Mucosa of stomach (tissue), 1 donor: ENCODE results near the gene KLHL33.

Source experiments
- H3K27me3 ChIP-seq: one replicate; pipeline ENCODE4 v1.7.0; 2013; ENCODE audit warnings: mild to moderate bottlenecking, low read length; ENCODE audit not compliant: control insufficient read depth, insufficient read depth
- H3K36me3 ChIP-seq: one replicate; pipeline ENCODE4 v1.7.0; 2013; ENCODE audit warnings: low read length; ENCODE audit not compliant: control insufficient read depth, insufficient read depth
- H3K4me1 ChIP-seq: one replicate; pipeline ENCODE4 v1.7.0; 2013; ENCODE audit warnings: mild to moderate bottlenecking, low read length; ENCODE audit not compliant: control insufficient read depth, insufficient read depth
- H3K4me3 ChIP-seq: one replicate; pipeline ENCODE4 v1.7.0; 2013; ENCODE audit warnings: low read length
- H3K9ac ChIP-seq: one replicate; pipeline ENCODE4 v1.7.0; 2013; ENCODE audit warnings: mild to moderate bottlenecking, low read length, moderate library complexity
- H3K9me3 ChIP-seq: one replicate; pipeline ENCODE4 v1.7.0; 2013; ENCODE audit warnings: mild to moderate bottlenecking, low read length, moderate library complexity; ENCODE audit not compliant: control insufficient read depth
- donor health status: Pancreatic carcinoma.

KLHL33 gene

GRCh38 chr14:20400965-20401593 is 34.9 kb downstream of the KLHL33 start:
- Histone ChIP-seq H3K4me3 (no peak overlapping the region), H3K4me1 (peaks cover 10% of the 10 kb centered on the region), H3K36me3 (peaks cover 13% of the 10 kb centered on the region), H3K9me3 (no peaks in the 10 kb centered on the region), H3K27me3 (no peaks in the 10 kb centered on the region), H3K9ac (no peak overlapping the region)

GRCh38 chr14:20400589-20400964 is 35.4 kb downstream of the KLHL33 start:
- no peaks in the 10 kb centered on the region for H3K9me3 ChIP-seq
- H3K36me3 ChIP-seq = peaks cover 12% of the 10 kb centered on the region
- peaks cover 10% of the 10 kb centered on the region for H3K4me1 ChIP-seq
- H3K27me3 ChIP-seq = no peaks in the 10 kb centered on the region
- no peak overlapping the region for H3K9ac ChIP-seq
- no peak overlapping the region for H3K4me3 ChIP-seq

GRCh38 chr14:20397511-20397910 is 38.5 kb downstream of the KLHL33 start:
- Histone ChIP-seq H3K9ac (no peak overlapping the region), H3K36me3 (peaks cover 6% of the 10 kb centered on the region), H3K9me3 (no peaks in the 10 kb centered on the region), H3K27me3 (no peaks in the 10 kb centered on the region), H3K4me1 (peaks cover 10% of the 10 kb centered on the region), H3K4me3 (no peak overlapping the region)

- H3K4me1 ChIP-seq = peaks cover 4% of the 10 kb centered on the region
- H3K9ac ChIP-seq = no peak overlapping the region
- H3K27me3 ChIP-seq = no peaks in the 10 kb centered on the region
- no peaks in the 10 kb centered on the region for H3K9me3 ChIP-seq
- H3K36me3 ChIP-seq = peaks cover 18% of the 10 kb centered on the region
- no peak overlapping the region for H3K4me3 ChIP-seq
Observed at GRCh38 chr14:20391505-20391904, 44.5 kb downstream of the KLHL33 start.

- Histone ChIP-seq H3K9me3 (no peaks in the 10 kb centered on the region), H3K9ac (no peak overlapping the region), H3K27me3 (no peaks in the 10 kb centered on the region), H3K4me1 (peaks cover 4% of the 10 kb centered on the region), H3K4me3 (no peak overlapping the region), H3K36me3 (peaks cover 37% of the 10 kb centered on the region)
Observed at GRCh38 chr14:20388159-20388558, 47.8 kb downstream of the KLHL33 start.

- H3K36me3 ChIP-seq = peaks cover 42% of the 10 kb centered on the region
- no peak overlapping the region for H3K9ac ChIP-seq
- H3K4me3 ChIP-seq = no peak overlapping the region
- no peaks in the 10 kb centered on the region for H3K9me3 ChIP-seq
- no peaks in the 10 kb centered on the region for H3K27me3 ChIP-seq
- H3K4me1 ChIP-seq = peaks cover 4% of the 10 kb centered on the region
Observed at GRCh38 chr14:20387576-20387975, 48.4 kb downstream of the KLHL33 start.

- Histone ChIP-seq H3K4me3 (no peak overlapping the region), H3K9me3 (no peaks in the 10 kb centered on the region), H3K36me3 (peaks cover 52% of the 10 kb centered on the region), H3K4me1 (no peaks in the 10 kb centered on the region), H3K27me3 (no peaks in the 10 kb centered on the region), H3K9ac (no peak overlapping the region)
Observed at GRCh38 chr14:20386276-20386855, 49.6 kb downstream of the KLHL33 start.

- Histone ChIP-seq H3K4me3 (no peak overlapping the region), H3K27me3 (no peaks in the 10 kb centered on the region), H3K9ac (no peak overlapping the region), H3K36me3 (peaks cover 48% of the 10 kb centered on the region), H3K4me1 (peaks cover 12% of the 10 kb centered on the region), H3K9me3 (no peaks in the 10 kb centered on the region)
Observed at GRCh38 chr14:20384886-20385285, 51.1 kb downstream of the KLHL33 start.

- H3K27me3 ChIP-seq = no peaks in the 10 kb centered on the region
- H3K36me3 ChIP-seq = peaks cover 48% of the 10 kb centered on the region
Observed at GRCh38 chr14:20384321-20384720, 51.6 kb downstream of the KLHL33 start.

GRCh38 chr14:20383636-20384035 is 52.3 kb downstream of the KLHL33 start:
- H3K36me3 ChIP-seq = peaks cover 49% of the 10 kb centered on the region
- no peaks in the 10 kb centered on the region for H3K27me3 ChIP-seq
- H3K4me1 ChIP-seq = peaks cover 14% of the 10 kb centered on the region
- no peak overlapping the region for H3K4me3 ChIP-seq
- no peak overlapping the region for H3K9ac ChIP-seq
- H3K9me3 ChIP-seq = no peaks in the 10 kb centered on the region

More at GRCh38 chr14:20384321-20384720, 51.6 kb downstream of the KLHL33 start:
- Histone ChIP-seq H3K4me1 (peaks cover 14% of the 10 kb centered on the region), H3K9me3 (no peaks in the 10 kb centered on the region), H3K4me3 (no peak overlapping the region), H3K9ac (no peak overlapping the region)

- peaks cover 14% of the 10 kb centered on the region for H3K4me1 ChIP-seq
- peaks cover 53% of the 10 kb centered on the region for H3K36me3 ChIP-seq
Observed at GRCh38 chr14:20383032-20383431, 52.9 kb downstream of the KLHL33 start.

GRCh38 chr14:20382526-20382925 is 53.4 kb downstream of the KLHL33 start:
- H3K4me1 ChIP-seq = peaks cover 14% of the 10 kb centered on the region
- no peaks in the 10 kb centered on the region for H3K9me3 ChIP-seq
- H3K4me3 ChIP-seq = no peak overlapping the region
- no peaks in the 10 kb centered on the region for H3K27me3 ChIP-seq
- no peak overlapping the region for H3K9ac ChIP-seq
- H3K36me3 ChIP-seq = peaks cover 52% of the 10 kb centered on the region

More at GRCh38 chr14:20383032-20383431, 52.9 kb downstream of the KLHL33 start:
- no peak overlapping the region for H3K4me3 ChIP-seq
- H3K9ac ChIP-seq = no peak overlapping the region
- no peaks in the 10 kb centered on the region for H3K9me3 ChIP-seq
- H3K27me3 ChIP-seq = no peaks in the 10 kb centered on the region
